ENCODE measurements around the gene CHCHD10.
A peak's percentile ranks its signal among the peaks of the same experiment; 100 is the strongest.

The CHCHD10 gene

DNA sequence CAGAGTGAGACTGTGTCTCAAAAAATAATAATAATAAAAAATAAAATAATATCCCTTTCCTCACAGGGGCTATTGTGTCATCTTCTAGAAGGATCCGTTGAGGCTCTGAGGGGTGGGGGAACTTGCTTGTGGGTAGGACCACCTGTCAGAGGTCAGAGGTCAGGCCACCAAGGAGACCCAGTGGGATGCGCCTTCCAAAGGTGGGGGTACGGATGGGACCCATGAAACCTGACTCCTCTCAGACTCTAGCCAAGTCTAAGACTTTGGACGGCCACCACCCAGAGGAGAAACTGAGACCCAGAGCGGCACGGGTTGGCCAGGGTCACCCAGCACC lies 4.5 kb upstream of the CHCHD10 start:
- DNase-seq (ENCODE audit: low read depth) = no peak
- TF ChIP-seq, protein P1, sequence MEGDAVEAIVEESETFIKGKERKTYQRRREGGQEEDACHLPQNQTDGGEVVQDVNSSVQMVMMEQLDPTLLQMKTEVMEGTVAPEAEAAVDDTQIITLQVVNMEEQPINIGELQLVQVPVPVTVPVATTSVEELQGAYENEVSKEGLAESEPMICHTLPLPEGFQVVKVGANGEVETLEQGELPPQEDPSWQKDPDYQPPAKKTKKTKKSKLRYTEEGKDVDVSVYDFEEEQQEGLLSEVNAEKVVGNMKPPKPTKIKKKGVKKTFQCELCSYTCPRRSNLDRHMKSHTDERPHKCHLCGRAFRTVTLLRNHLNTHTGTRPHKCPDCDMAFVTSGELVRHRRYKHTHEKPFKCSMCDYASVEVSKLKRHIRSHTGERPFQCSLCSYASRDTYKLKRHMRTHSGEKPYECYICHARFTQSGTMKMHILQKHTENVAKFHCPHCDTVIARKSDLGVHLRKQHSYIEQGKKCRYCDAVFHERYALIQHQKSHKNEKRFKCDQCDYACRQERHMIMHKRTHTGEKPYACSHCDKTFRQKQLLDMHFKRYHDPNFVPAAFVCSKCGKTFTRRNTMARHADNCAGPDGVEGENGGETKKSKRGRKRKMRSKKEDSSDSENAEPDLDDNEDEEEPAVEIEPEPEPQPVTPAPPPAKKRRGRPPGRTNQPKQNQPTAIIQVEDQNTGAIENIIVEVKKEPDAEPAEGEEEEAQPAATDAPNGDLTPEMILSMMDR (IDR thresholded peaks at IDR 0.05; ENCODE audit: insufficient read depth, low read depth, low read length, missing control alignments) = no peak
- H3K4me3 ChIP-seq (ENCODE audit: low read depth, low read length) = peak overlapping the region; percentile 28

DNA sequence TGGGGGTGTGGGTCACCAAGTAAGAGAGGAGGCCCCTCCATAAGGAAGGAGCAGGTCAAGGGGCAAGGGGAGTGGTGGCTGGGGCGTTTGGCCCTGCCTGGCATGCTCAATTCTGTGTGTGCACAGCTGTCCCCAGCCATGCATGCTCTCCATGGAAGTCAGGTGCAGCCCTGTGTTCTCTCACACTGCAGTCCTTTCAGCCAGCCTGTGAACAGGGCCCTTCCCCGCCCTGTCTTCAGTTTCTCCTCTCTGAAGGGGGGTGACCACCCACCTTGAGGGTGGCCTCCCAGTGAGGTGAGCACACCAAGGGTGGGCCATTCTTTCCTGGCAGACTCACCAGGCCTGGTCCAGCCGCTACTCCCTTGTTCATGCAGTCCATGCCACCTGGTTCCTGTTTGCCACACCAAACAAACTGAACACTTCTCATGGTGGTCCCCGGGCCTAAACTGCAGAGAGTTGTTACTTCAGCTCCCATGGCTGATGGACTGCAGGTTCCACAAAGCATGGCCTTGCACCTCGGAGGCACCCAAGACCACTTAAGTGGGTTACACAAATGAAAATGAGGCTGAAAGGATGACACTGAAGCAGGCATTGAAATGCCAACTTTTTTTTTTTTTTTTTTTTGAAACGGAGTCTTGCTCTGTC lies 1.7 kb upstream of the CHCHD10 start:
- no peak for DNase-seq (ENCODE audit: low read depth)
- TF ChIP-seq, protein P1 (IDR thresholded peaks at IDR 0.05; ENCODE audit: insufficient read depth, low read depth, low read length, missing control alignments) = no peak
- no peak overlapping the region for H3K4me3 ChIP-seq (ENCODE audit: low read depth, low read length)

DNA sequence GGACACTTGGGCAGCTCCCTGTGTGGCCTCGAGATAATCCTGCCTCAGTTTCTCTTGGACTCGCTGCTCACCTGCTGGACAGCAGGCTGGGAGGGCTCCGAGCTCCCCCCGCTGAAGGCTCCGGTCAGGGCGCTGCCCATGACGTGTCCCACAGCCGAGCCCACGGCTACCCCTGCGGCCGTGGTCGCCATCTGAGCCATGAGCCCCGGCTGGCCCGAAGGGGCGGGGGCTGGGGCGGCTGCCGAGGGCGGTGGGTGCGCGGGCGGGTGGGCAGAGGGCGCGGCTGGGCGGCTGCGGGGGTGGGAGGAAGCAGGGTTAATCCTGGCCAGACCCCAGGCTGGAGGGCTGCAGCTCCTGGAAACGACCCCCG lies 484 bp downstream of the CHCHD10 start:
- DNase-seq (ENCODE audit: low read depth) = no peak
- H3K4me3 ChIP-seq (ENCODE audit: low read depth, low read length) = peak overlapping the region; percentile 88
- TF ChIP-seq, protein P1 (IDR thresholded peaks at IDR 0.05; ENCODE audit: insufficient read depth, low read depth, low read length, missing control alignments) = no peak

DNA sequence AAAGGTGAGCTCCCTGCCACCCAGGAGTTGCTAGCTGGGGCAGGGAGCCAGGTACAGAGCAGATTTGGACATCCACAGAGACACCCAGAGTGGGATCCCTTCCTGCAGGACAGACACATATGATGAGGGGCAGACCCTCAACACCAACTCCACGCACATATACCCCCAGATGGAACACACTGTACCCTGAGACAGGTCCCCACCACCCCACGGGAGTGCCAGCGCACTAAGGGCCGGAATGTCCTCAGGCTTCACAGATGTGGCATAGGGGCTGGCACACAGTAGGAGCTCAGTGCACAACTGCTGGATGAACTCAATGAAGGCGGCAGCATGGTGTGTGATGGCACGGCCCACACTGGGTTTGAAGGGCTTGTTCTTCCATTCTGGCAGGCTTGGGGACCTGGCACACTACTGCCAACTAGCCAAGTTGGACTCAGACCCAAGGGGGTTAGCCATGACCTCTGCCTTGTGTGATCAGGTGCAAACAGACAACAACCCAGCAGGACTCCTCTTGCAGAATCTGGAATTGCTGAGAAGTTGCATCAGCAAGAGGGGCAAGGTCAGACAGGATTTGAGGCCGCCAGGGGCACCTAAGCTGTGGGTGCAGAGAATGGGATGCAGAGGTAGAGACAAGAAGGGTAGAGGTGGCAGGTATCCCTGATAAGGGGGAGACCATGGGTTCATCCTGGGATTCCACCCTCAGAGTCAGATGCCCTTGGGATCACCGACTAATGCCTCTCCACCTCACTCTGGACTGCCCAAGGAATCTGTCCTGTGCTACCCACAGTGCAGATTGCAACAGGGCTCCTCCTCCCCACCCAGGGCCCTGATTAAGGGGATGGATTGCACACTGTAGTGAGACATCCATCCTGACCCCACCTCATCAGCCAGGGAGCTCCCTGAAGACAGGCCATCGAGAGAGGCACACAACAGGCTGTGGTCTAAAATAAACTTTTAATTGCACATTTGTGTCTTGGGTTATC lies 2.6 kb downstream of the CHCHD10 start:
- no peak overlapping the region for H3K4me3 ChIP-seq (ENCODE audit: low read depth, low read length)
- TF ChIP-seq, protein P1 (IDR thresholded peaks at IDR 0.05; ENCODE audit: insufficient read depth, low read depth, low read length, missing control alignments) = no peak
- DNase-seq (ENCODE audit: low read depth) = no peak

DNA sequence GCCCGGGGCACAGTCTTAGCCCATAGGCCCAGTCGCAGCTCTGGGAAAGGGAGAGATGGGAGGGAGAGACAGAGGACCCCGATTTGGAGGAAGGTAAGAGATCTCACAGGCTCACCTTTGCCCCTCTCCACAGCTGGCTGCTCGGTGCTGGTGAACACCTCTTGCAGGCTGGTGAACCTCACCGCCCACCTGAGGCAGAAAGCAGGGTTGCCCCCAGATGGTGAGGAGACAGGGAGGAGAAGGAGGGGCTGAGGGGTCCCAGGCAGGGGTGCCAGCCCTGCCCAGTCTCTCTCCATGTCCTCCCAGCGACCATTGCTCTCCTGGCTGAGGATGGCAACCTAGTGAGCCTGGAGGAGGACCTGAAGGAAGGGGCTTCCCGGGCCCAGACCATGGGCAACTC lies 3.8 kb downstream of the CHCHD10 start:
- TF ChIP-seq, protein P1 (IDR thresholded peaks at IDR 0.05; ENCODE audit: insufficient read depth, low read depth, low read length, missing control alignments) = no peak
- peak overlapping the region; percentile 40 for H3K4me3 ChIP-seq (ENCODE audit: low read depth, low read length)
- no peak for DNase-seq (ENCODE audit: low read depth)

DNA sequence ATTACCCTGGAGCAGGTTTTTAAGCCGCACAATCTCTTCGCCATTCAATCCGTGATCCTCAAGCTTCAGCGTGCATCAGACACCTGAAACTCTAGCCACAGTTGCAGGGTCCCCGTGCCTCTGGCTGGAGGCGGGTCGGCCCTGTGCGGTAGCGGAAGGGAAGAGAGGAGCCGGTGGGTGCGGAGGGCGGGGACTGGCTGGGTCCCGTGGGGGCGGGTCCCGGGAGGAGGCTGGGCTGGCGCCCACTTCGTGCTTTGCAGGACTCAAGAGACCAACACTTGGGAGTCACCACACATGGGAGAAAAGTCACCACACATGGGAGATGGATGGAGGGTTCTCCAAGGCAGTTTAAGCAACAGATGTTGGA lies 4.2 kb downstream of the CHCHD10 start:
- peak overlapping the region; percentile 40 for H3K4me3 ChIP-seq (ENCODE audit: low read depth, low read length)

More for the DNA sequence above, 4.2 kb downstream of the CHCHD10 start:
- TF ChIP-seq, protein P1 (IDR thresholded peaks at IDR 0.05; ENCODE audit: insufficient read depth, low read depth, low read length, missing control alignments) = no peak
- peak; percentile 43 for DNase-seq (ENCODE audit: low read depth)
